OCI-LY1 (cell line): ENCODE results near the gene ZMYND19.

Experiments
- EZH2 ChIP-seq: fragments of 200-600 bp; sonication (generic), shearing (Covaris generic); IDR thresholded peaks from 2 replicates; pipeline ENCODE4 v1.8.0; 2017; ENCODE audit warnings: borderline replicate concordance, mixed run types, mild to moderate bottlenecking, antibody characterized with exemption, low read length, moderate library complexity, mixed read lengths
- TF ChIP-seq, protein P1 (sequence below): fragments of 200-600 bp; sonication (generic), shearing (Covaris generic); IDR thresholded peaks from 2 replicates; pipeline ENCODE4 v1.5.1; 2017; ENCODE audit warnings: mild to moderate bottlenecking, antibody characterized with exemption, low read length, moderate library complexity, mixed read lengths

DNA sequence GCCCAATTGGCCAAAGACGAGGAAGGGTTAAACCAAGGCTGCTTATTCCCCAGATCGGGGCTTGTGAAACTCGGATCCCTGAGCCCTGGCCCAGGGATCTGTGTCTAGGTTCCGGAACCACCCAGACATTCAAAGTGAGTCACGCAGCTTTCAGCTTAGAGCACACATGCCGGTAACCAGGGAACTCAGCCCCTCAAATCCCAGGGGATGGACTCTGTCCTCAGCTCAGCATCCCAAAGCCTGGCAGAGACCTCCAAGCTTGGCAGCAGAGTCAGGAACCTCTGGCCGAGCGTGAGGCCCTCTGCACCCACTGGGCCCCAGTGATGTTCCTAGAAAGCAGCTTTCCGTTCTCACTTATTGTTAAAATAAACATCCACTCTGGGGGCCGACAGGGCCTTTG, 45.2 kb downstream of the ZMYND19 start:
- no peak for TF ChIP-seq EZH2
- TF ChIP-seq, protein P1, sequence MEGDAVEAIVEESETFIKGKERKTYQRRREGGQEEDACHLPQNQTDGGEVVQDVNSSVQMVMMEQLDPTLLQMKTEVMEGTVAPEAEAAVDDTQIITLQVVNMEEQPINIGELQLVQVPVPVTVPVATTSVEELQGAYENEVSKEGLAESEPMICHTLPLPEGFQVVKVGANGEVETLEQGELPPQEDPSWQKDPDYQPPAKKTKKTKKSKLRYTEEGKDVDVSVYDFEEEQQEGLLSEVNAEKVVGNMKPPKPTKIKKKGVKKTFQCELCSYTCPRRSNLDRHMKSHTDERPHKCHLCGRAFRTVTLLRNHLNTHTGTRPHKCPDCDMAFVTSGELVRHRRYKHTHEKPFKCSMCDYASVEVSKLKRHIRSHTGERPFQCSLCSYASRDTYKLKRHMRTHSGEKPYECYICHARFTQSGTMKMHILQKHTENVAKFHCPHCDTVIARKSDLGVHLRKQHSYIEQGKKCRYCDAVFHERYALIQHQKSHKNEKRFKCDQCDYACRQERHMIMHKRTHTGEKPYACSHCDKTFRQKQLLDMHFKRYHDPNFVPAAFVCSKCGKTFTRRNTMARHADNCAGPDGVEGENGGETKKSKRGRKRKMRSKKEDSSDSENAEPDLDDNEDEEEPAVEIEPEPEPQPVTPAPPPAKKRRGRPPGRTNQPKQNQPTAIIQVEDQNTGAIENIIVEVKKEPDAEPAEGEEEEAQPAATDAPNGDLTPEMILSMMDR: no peak
